Vagina (tissue), 2 donors: ENCODE measurements around the gene IL1RN. TPM values are rescaled to one million over a fixed set of nuclear protein-coding genes. Genes with fewer than 3 reads are reported as not detected.

Experiments
- DNase-seq, 2 donors: peaks; one replicate each; pipeline ENCODE4 v3.0.0-alpha.2; 2017; ENCODE audit errors: extremely low spot score in 2 of 2
- H3K27ac ChIP-seq: fragments of 200-600 bp; sonication (generic); one replicate; pipeline ENCODE4 v1.5.1; 2019
- H3K27me3 ChIP-seq: fragments of 200-600 bp; sonication (generic); one replicate; pipeline ENCODE4 v1.5.1; 2019
- H3K36me3 ChIP-seq, 2 donors: fragments of 200-600 bp; sonication (generic); one replicate each; pipeline ENCODE4 v1.5.1; 2017 to 2019
- H3K4me1 ChIP-seq: fragments of 200-600 bp; sonication (generic); one replicate; pipeline ENCODE4 v1.5.1; 2019
- H3K4me3 ChIP-seq, 2 donors: fragments of 200-600 bp; sonication (generic); 1 replicate in 1 of 2; 2 replicates in 1 of 2; pipeline ENCODE4 v1.5.1; 2016 to 2019
- H3K9me3 ChIP-seq: fragments of 200-600 bp; sonication (generic); one replicate; pipeline ENCODE4 v1.5.1; 2019
- POLR2A ChIP-seq, 2 donors: fragments of 450-650 bp; IDR thresholded peaks; one replicate each; pipeline ENCODE4 v1.6.1; 2017; ENCODE audit warnings: antibody characterized with exemption in 2 of 2, mild to moderate bottlenecking in 2 of 2, moderate library complexity in 2 of 2
- POLR2AphosphoS5 ChIP-seq, 2 donors: sonication (generic); formaldehyde crosslinking; IDR thresholded peaks; one replicate each; pipeline ENCODE4 v1.9.0; 2017; ENCODE audit warnings: antibody characterized with exemption in 2 of 2, mild to moderate bottlenecking in 2 of 2, low read depth in 1 of 2; ENCODE audit not compliant: insufficient read depth in 1 of 2
- intact Hi-C: fragments of 100-400 bp; cut with DNase I; formaldehyde crosslinking; loops from one replicate; pipeline ENCODE4 v1.15.1; 2023
- total RNA-seq: library from RNA; depleted of rRNA; stranded (reverse); fragments of >200 nt; gene quantifications from one replicate; pipeline ENCODE4 v1.2.3, GENCODE V29; 2016
- TF ChIP-seq, protein P1 (sequence below), 3 experiments: fragments of 450-650 bp in 2 of 3; fragments of 200-600 bp in 1 of 3; sonication (generic) in 1 of 3; IDR thresholded peaks; one replicate each; pipeline ENCODE4 v1.5.1; 2017 to 2019; ENCODE audit warnings: antibody characterized with exemption in 3 of 3, mild to moderate bottlenecking in 2 of 3, moderate library complexity in 2 of 3

Gene IL1RN
- total RNA-seq, 1 donor from 2014 or later = 253 TPM

DNA sequence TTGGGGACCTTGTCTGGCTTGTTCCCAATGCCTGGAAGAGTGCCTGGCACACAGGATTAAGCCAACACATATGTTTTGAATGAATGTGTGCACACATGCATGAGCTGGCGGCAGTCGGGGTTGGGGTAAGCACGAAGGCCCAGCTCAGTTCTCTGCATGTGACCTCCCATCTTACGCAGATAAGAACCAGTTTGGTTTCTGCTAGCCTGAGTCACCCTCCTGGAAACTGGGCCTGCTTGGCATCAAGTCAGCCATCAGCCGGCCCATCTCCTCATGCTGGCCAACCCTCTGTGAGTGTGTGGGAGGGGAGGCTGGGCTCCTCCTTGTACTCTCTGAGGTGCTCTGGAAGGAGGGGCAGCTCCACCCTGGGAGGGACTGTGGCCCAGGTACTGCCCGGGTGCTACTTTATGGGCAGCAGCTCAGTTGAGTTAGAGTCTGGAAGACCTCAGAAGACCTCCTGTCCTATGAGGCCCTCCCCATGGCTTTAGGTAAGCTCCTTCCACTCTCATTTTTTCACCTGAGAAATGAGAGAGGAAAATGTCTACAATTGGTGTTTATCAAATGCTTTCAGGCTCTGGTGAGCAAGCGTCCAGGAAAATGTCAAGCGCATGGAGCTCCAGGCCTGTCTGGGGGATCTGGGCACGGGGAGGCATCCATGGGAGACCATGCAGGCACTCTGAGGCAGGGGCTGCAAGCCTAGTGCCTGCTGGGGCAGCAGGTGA, 9.7 kb upstream of the IL1RN start:
- Histone ChIP-seq H3K27ac (peak overlapping the region; percentile 53), H3K4me1 (peaks cover 23% of the 10 kb centered on the region), H3K36me3 (no peaks in the 10 kb centered on the region), H3K27me3 (no peaks in the 10 kb centered on the region), H3K4me3 (peak overlapping the region in 1 of 2 donors; percentile 25), H3K9me3 (no peaks in the 10 kb centered on the region)
- peak in 1 of 2 donors; percentile 30 for TF ChIP-seq POLR2A (IDR thresholded peaks at IDR 0.05)
- TF ChIP-seq, protein P1, sequence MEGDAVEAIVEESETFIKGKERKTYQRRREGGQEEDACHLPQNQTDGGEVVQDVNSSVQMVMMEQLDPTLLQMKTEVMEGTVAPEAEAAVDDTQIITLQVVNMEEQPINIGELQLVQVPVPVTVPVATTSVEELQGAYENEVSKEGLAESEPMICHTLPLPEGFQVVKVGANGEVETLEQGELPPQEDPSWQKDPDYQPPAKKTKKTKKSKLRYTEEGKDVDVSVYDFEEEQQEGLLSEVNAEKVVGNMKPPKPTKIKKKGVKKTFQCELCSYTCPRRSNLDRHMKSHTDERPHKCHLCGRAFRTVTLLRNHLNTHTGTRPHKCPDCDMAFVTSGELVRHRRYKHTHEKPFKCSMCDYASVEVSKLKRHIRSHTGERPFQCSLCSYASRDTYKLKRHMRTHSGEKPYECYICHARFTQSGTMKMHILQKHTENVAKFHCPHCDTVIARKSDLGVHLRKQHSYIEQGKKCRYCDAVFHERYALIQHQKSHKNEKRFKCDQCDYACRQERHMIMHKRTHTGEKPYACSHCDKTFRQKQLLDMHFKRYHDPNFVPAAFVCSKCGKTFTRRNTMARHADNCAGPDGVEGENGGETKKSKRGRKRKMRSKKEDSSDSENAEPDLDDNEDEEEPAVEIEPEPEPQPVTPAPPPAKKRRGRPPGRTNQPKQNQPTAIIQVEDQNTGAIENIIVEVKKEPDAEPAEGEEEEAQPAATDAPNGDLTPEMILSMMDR (IDR thresholded peaks at IDR 0.05) = no peak
- TF ChIP-seq POLR2AphosphoS5 (IDR thresholded peaks at IDR 0.05; ENCODE audit: insufficient read depth in 1 of 2, low read depth in 1 of 2) = peak; percentile 60 to 80
- peak; percentile 93 to 97 for DNase-seq
- intact Hi-C loops = no loop called here

DNA sequence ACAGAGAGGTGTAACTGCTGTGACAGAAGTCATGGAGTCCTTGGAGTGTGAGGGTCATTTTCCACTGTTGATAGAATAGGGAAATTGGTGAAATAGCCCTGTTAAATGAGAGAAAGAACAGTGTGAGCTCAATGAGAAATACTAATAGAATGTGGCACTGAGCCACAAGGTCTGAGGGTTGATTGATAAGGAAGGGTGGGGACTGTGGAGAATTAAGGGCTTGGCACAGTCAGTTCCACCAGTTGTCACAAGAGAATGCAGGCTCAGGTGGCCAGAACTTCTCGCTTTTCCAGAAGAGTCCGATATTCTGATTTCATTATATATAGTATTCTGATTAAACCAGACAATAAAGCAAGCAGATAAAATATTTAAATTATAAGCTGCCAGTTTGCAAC, 9.1 kb upstream of the IL1RN start:
- Histone ChIP-seq H3K27ac (peak overlapping the region; percentile 42), H3K4me1 (peaks cover 23% of the 10 kb centered on the region), H3K4me3 (peak overlapping the region in 1 of 2 donors; percentile 25), H3K27me3 (no peaks in the 10 kb centered on the region), H3K36me3 (no peaks in the 10 kb centered on the region), H3K9me3 (no peaks in the 10 kb centered on the region)
- TF ChIP-seq POLR2A (IDR thresholded peaks at IDR 0.05) = no peak
- TF ChIP-seq, protein P1 (IDR thresholded peaks at IDR 0.05) = no peak
- no peak for TF ChIP-seq POLR2AphosphoS5 (IDR thresholded peaks at IDR 0.05; ENCODE audit: insufficient read depth in 1 of 2, low read depth in 1 of 2)
- DNase-seq = no peak
- intact Hi-C loops = no loop called here

DNA sequence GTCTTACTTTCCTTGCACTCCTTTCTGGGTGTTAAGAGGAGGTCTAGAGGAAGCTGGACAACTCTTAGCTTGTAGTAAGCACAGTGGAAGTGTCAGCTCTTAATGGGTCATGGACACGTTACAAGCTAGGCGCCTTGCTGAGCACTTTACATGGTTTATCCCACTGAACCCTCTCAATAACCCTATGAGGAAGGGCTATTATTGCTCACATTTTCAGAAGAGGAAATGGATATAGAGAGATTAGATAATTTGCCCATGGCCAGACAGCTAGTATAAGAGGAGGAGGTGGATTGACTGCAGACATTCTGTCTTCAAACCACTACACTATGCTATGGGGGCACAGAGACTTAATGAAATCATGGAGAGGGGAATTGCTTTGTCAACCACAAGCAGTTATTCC, 8.3 kb upstream of the IL1RN start:
- Histone ChIP-seq H3K27me3 (no peaks in the 10 kb centered on the region), H3K4me3 (peak overlapping the region in 1 of 2 donors; percentile 25), H3K27ac (peak overlapping the region; percentile 42), H3K9me3 (no peaks in the 10 kb centered on the region), H3K36me3 (no peaks in the 10 kb centered on the region), H3K4me1 (peaks cover 23% of the 10 kb centered on the region)
- DNase-seq = no peak
- intact Hi-C loops = no loop called here
- TF ChIP-seq, protein P1 (IDR thresholded peaks at IDR 0.05) = no peak
- no peak for TF ChIP-seq POLR2AphosphoS5 (IDR thresholded peaks at IDR 0.05; ENCODE audit: insufficient read depth in 1 of 2, low read depth in 1 of 2)
- no peak for TF ChIP-seq POLR2A (IDR thresholded peaks at IDR 0.05)

DNA sequence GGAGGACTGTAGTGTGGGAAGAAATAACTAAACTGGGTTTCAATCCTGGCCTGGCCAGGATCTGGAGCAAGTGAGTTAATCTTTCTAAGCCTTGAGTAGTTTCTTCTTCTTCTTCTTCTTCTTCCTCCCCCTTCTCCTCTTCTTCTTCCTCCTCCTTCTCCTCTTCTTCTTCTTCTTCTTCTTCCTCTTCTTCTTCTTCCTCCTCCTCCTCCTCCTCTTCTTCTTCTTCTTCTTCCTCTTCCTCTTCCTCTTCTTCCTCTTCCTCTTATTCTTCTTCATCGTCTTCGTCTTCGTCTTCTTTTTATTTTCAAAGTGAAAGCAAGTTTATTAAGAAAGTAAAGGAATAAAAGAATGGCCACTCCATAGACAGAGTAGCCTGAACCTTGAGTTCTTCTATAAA, 6.5 kb upstream of the IL1RN start:
- Histone ChIP-seq H3K4me1 (peaks cover 17% of the 10 kb centered on the region), H3K9me3 (no peaks in the 10 kb centered on the region), H3K36me3 (no peaks in the 10 kb centered on the region), H3K4me3 (no peak overlapping the region), H3K27me3 (no peaks in the 10 kb centered on the region), H3K27ac (peak overlapping the region; percentile 56)
- intact Hi-C loops = no loop called here
- TF ChIP-seq POLR2AphosphoS5 (IDR thresholded peaks at IDR 0.05; ENCODE audit: insufficient read depth in 1 of 2, low read depth in 1 of 2) (no peak), POLR2A (IDR thresholded peaks at IDR 0.05) (no peak)
- TF ChIP-seq, protein P1 (IDR thresholded peaks at IDR 0.05) = no peak
- DNase-seq = no peak

DNA sequence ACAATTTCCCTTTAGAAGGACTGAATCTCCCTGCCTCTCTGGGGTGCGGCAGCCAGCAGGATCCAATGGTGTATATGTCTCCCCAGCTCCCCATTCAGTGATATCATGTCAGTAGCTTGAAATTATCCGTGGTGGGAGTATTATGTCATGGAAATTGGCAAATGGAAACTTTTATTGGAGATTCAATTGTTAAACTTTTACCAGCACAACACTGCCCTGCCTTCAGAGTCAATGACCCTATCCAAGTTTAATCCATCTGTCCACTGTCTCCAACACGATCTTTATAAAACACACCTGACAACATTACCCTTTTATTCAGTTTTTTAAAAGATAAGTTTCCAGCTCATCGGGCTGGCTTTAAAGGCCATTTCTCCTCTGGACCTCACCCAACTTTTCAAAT, 5.0 kb upstream of the IL1RN start:
- peaks cover 2% of the 10 kb centered on the region for H3K4me1 ChIP-seq

More for the DNA sequence above, 5.0 kb upstream of the IL1RN start:
- Histone ChIP-seq H3K27me3 (no peaks in the 10 kb centered on the region), H3K9me3 (no peaks in the 10 kb centered on the region), H3K4me3 (no peak overlapping the region), H3K36me3 (no peaks in the 10 kb centered on the region), H3K27ac (no peak overlapping the region)
- TF ChIP-seq, protein P1 (IDR thresholded peaks at IDR 0.05) = no peak
- no peak for DNase-seq
- intact Hi-C loops = no loop called here
